Measurements from ENCODE around the gene GPATCH4. TPM values are rescaled to one million over a fixed set of nuclear protein-coding genes. Genes with fewer than 3 reads are reported as not detected.

Gene GPATCH4
- total RNA-seq, 1 experiment from 2014 or later = 39.4 TPM

GRCh38 chr1:156560585-156561163, 40.6 kb downstream of the GPATCH4 start (continued):
- TF ChIP-seq REST (IDR thresholded peaks at IDR 0.05; ENCODE audit: low read depth) (no peak), RAD21 (IDR thresholded peaks at IDR 0.05; ENCODE audit: low read depth) (no peak), EZH2phosphoT487 (IDR thresholded peaks at IDR 0.05; ENCODE audit: borderline replicate concordance) (no peak), ZNF274 (IDR thresholded peaks at IDR 0.05; ENCODE audit: low read depth, low read length) (no peak), POLR2AphosphoS5 (IDR thresholded peaks at IDR 0.05; ENCODE audit: low read depth, low read length) (no peak), POLR2A (IDR thresholded peaks at IDR 0.05; ENCODE audit: borderline replicate concordance, extremely low read depth, insufficient read depth, insufficient read length) (no peak), SIN3A (IDR thresholded peaks at IDR 0.05; ENCODE audit: low read depth) (no peak)

GRCh38 chr1:156559797-156560385, 41.4 kb downstream of the GPATCH4 start:
- no peak for TF ChIP-seq CTCF (IDR thresholded peaks at IDR 0.05 in 2 of 3, conservative IDR thresholded peaks at IDR 0.05 in 1 of 3; ENCODE audit: borderline replicate concordance in 1 of 3, insufficient read depth in 1 of 3, low read depth in 2 of 3, low read length in 2 of 3)
- TF ChIP-seq RAD21 (IDR thresholded peaks at IDR 0.05; ENCODE audit: low read depth) = no peak
- Histone ChIP-seq H3K36me3 (ENCODE audit: control insufficient read depth in 1 of 2, insufficient read depth in 2 of 2, low read length in 2 of 2) (peaks cover 16 to 18% of the 10 kb centered on the region in 2 experiments; a peak in 3 of 4 replicates), H3K27me3 (ENCODE audit: insufficient read depth, low read length) (no peaks in the 10 kb centered on the region), H4K20me1 (ENCODE audit: insufficient read depth) (no peaks in the 10 kb centered on the region), H2AFZ (ENCODE audit: low read depth, low read length, poor library complexity, severe bottlenecking) (no peak overlapping the region), H3K4me1 (ENCODE audit: control insufficient read depth in 1 of 2, insufficient read depth in 2 of 2, low read length in 2 of 2) (no peaks in the 10 kb centered on the region), H3K4me2 (ENCODE audit: low read length) (no peak overlapping the region), H3K27ac (ENCODE audit: low read depth, low read length) (no peak overlapping the region), H3K4me3 (replicated peaks in 1 of 2; ENCODE audit: low read depth in 1 of 2, low read length in 2 of 2) (no peak overlapping the region), H3K79me2 (ENCODE audit: insufficient read depth, low read length) (no peaks in the 10 kb centered on the region), H3K9me3 (ENCODE audit: control insufficient read depth in 1 of 2, insufficient read depth in 1 of 2, low read depth in 1 of 2, low read length in 2 of 2) (no peaks in the 10 kb centered on the region), H3K9ac (ENCODE audit: low read length) (no peak overlapping the region), H3K9me2 (ENCODE audit: insufficient read depth) (no peaks in the 10 kb centered on the region)
- POLR2A ChIA-PET = no interaction called here
- intact Hi-C loops (cut with micrococcal nuclease) = no loop called here
- RAD21 ChIA-PET (ENCODE audit: low non-redundant PET in 1 of 2, low total read pairs in 2 of 2, uncharacterized antibody in 2 of 2, unreplicated experiment in 2 of 2) = no interaction called here
- ATAC-seq (no peak), DNase-seq (ENCODE audit: low read depth, low spot score) (no peak)
- CTCF ChIA-PET = no interaction called here
- no TSS peak for BruUV-seq (replicated peaks)

Data from HCT116 (cell line).